ENCODE results near the gene TTC8.
"Not testable (repeated sequence)": the region's sequence is repeated elsewhere in the genome, so short reads cannot be mapped to it uniquely, and the experiment has no call there.

Gene TTC8

GRCh38 chr14:88824314-88825077 is at the start of gene TTC8:
TTC8 (plus strand) TSS chr14:88824651; CDS start chr14:88824708, 57 bp downstream.
- peak; percentile 91 for DNase-seq

- DNase-seq, result no peak
Measured at GRCh38 chr14:88775532-88775931, 48.9 kb upstream of the TTC8 start.

DNA sequence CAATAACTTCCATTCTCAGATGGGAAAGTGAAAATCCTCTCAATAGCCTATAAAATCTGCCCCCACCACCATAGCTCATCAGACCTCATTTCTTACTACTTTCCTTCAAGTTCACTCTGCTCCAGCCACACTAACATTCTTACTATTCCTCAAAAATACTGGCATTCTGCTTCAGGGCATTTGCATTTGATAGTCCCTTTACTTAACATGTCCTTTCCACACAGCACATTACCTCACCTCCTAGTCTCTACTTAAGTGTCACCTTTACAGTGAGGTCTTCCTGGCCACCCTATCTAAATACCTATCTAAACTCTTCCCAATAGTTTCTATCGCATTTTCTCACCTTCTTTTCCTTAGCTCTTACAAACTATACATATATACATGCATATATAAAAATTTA is 38.5 kb upstream of the TTC8 start:
- no peak for DNase-seq

DNA sequence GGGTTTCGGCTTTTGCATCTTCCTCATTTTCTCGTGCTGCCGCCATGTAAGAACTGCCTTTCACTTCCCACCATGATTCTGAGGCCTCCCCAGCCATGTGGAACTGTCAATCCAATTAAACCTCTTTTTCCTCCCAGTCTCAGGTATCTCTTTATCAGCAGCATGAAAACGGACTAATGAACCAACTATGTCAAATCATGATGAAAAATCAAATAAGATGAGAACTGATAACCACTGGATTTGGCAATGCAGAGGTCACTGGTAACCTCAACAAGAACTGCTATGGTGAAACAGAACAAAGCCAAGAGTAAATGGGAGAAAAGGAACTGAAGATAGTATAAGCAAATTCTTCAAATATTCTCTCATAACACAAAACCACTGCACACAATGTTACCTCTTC is 37.7 kb upstream of the TTC8 start:
- DNase-seq, result no peak

- not testable (repeated sequence) for DNase-seq
Measured at GRCh38 chr14:88789573-88789972, 34.9 kb upstream of the TTC8 start.

- no peak for DNase-seq
Measured at GRCh38 chr14:88790501-88791251, 33.8 kb upstream of the TTC8 start.

DNA sequence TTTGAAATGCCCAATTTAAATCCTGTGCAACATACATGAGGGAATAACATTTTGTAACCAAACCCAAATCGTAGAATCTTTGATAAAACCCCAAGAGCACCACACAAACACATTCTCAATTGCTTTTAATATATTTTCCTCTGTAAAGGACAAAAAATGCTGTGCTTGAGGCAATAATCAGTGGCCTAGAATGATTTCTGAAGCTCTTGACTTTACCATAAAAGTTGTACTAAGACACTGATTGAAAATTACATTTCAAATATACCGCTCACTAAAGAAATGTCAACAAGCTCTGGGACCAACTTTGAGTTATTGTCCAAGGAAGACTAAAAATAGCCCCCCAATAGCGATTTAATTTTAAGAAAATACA is 33.2 kb upstream of the TTC8 start:
- no peak for DNase-seq

DNA sequence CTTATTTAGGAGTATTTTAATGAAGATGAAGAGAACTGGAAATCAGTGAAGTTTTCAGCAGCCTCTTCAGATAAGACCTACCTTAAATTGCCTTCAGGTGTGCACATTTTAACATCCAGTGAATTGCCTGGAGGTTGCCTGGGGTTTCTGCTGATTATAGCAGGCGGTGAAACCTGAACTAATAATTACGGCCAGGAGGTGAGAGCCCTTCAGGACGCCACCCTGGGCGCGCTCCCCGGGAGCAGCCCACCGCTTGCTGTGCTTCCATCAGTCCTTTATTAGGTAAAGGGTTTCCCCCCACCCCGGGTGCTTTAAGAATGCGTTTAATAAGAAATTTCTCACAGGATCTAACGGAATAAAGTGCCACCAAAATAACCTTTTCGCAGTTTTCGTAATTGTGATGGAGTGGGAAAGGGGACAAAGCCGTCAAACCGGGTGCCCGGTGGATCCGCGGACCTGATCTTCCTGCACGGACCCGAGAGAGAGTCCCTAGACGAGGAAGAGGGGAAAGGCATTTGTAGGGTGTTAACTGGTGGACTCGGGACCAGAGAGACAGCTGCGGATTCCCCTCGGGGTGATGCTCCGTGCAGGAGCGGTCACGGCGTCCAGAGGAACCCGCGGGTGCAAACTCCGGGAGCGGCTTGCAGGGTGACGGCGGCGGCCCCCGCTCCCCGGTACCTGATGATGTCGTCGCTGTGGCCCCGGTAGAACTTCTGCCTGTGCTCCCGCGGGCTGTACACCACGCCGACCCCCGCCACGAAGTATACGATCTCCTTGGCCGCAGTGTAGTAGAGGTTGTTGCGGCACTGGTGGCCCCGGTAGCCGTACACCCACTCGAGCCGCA is 32.6 kb upstream of the TTC8 start:
- DNase-seq, result no peak

DNA sequence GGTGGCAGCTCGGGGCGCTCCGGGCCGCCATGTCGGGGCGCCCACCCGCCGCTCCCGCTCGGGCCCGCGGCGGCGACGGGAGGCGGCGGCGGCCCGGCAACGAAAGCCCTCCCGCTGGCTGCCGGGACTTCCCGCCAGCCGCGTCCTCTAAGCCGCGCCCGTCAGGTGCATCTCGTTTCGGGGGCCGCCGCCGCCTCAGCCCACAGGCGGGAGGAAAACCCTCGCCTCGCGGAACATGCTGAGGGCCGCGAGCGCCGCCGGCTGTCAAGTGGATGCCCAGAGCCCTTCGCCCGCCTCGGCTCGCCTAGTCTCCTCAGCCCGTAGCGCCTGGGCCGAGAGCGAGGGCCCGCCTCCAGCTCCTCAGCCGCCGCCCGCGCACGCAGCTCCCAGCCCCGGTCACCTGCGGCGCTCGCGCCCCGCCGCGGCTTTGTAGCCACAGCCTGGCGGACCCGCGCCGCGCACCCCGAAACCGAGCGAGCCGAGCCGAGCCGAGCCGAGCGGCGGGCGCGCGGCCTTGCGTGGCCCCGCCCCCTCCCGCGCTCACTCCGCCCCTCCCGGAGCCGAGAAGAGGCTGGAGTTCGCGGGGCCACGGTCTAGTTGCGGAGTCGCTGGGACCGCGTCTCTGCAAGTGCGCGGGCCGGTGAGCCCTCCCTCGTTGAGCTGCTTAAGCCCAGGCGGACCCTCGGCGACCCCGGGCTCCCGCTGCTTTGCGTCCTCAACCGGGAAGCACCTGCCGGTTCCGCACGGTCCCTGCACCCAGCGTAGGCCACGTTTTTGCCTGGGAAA is 31.8 kb upstream of the TTC8 start, which contains the start of gene EML5:
TSS of gene EML5 (minus strand) at position 481 of the 786 bp plus-strand sequence. CDS start at position 31, 450 bp downstream.
- DNase-seq, result peak; percentile 65

DNA sequence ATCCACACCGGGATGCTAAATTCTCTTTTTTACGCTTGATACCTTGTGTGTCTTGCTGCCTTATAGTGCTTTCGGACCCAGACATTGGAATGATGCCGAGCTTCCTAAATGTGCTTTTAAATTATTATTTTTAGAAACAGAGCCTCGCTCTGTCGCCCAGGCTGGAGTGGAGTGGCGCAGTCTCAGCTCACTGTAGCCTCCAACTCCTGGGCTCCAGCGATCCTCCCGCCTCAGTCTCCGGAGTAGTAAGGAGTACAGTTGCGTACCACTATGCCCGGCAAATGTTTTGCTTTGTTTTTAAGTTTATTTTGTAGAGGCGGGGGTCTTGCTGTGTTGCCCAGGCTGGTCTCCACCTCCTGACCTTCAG is 31.2 kb upstream of the TTC8 start:
- no peak for DNase-seq

GRCh38 chr14:88798156-88798555 is 26.3 kb upstream of the TTC8 start:
- DNase-seq, result no peak

DNA sequence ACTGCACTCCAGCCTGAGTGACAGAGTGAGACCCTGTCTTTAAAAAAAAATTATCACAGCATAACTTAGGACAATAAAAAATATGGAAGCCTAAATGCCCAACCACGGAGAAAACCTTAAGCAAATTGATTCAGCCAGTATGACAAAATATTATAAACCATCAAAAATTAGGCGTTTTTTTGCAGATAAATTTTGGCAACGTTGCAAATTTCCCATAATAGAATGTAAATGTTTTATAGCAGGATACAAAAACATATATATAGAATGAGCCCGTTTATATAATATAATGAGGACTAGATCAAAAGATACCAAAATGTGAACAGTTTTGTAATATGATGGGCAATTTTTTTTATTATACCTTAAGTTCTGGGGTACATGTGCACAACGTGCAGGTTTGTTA is 24.9 kb upstream of the TTC8 start:
- DNase-seq, result no peak

DNA sequence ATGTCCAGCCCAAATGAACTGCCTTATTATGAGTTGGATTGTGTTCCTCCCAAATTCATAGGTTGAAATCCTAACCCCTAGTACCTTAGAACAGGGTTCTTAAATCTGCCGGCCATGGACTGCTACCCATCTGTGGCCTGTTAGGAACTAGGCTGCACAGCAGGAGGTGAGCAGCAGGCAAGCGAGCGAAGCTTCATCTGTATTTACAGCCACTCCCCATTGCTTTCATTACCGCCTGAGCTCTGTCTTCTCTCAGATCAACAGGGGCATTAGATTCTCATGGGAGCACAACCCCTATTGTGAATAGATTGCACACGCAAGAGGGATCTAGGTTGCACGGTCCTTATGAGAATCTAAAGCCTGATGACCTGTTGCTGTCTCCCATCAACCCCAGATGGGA is 21.9 kb upstream of the TTC8 start:
- no peak for DNase-seq

- DNase-seq, result peak; percentile 10
Measured at GRCh38 chr14:88804035-88804434, 20.4 kb upstream of the TTC8 start.

- DNase-seq, result no peak
Measured at GRCh38 chr14:88804477-88804876, 20.0 kb upstream of the TTC8 start.

DNA sequence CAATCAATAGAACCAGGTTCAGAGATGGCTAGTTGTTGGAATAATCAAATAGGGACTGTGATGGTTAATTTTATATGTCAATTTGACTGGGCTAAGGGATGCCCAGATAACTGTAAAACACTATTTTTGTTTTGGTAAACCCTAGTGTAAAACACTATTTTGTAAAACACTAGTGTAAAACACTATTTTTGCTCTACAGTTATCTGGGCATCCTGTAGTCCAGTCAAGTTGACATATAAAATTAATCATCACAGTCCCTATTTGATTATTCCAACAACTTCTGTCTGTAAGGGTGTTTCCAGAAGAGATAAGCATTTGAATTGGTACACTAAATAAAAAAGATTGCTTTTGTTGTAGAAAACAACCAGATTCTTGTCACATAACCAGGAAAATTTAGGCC is 16.1 kb upstream of the TTC8 start:
- DNase-seq, result no peak

DNA sequence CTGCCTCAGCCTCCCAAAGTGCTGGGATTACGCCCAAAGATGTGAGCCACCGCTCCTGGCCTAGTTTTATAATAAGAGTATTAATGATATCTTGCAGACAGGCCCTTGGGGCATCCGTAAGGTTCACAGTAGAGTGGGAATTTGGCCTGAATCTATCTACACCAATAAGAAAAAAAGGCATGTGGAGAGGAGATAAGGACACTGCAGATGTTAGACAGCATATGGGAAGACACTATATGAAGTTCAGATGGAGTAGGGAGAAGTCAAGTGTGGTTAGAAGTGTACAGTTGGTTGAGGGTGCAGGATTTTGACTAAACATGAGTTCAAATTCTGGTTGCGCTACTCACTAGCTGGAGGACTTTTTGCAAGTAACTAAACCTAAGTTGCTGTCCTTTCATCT is 8.5 kb upstream of the TTC8 start:
- no peak for DNase-seq

GRCh38 chr14:88818018-88818417 is 6.4 kb upstream of the TTC8 start:
- no peak for DNase-seq

DNA sequence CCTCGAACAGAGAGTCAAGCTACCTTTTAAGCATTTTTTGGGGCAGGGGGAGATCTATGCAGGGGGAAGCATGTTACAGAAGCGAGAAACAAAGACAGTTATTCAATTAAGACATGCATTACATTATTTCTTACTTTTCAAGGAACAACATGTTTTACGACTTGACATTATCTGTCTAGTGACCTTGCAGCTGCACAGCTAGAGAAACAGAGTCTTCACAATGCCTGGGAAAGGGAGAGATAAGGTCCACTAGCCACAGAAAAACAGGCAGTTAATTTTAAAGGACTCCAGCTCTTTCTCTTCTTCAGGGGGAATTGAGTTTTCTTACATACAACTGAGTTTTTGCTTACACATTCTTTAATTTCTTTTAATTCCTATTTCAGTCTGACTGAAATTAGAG is 4.8 kb upstream of the TTC8 start:
- DNase-seq, result not testable (repeated sequence)

GRCh38 chr14:88821378-88821777 is 3.1 kb upstream of the TTC8 start:
- DNase-seq, result no peak

- no peak for DNase-seq
Measured at GRCh38 chr14:88821888-88822287, 2.6 kb upstream of the TTC8 start.

- DNase-seq, result no peak
Measured at GRCh38 chr14:88823968-88824313, 510 bp upstream of the TTC8 start.

DNA sequence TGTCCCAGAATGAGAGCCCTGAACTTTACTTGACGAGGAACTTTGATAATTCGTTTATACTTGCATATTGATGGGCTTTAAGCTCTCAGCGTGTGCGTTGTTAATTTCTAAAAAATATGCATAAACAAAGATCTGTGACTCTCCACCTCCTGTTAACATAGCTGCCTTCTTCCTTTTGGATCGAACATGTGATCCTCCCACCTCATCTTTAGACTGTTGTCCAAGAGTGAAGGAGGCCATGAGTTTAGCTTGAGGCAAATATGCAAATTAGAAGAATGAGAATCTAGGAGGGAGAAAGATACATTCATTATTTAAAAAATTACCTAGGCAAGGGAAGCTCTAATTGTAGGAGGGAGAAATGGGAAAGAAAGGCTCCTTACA is 617 bp downstream of the TTC8 start:
- DNase-seq, result peak; percentile 24

Measured in suppressor macrophage treated with lipopolysaccharide for 4 hours (primary cell).